Activated naive CD8-positive, alpha-beta T cell treated with anti-CD3 and anti-CD28 coated beads, Interleukin-2, amount 50 U/mL, for 16 hours (primary cell): ENCODE measurements around the gene MOBP.

Experiments
- DNase-seq: peaks from one replicate; pipeline ENCODE4 v3.0.0-alpha.2; 2020; ENCODE audit warnings: low read depth, low spot score

Gene MOBP

DNA sequence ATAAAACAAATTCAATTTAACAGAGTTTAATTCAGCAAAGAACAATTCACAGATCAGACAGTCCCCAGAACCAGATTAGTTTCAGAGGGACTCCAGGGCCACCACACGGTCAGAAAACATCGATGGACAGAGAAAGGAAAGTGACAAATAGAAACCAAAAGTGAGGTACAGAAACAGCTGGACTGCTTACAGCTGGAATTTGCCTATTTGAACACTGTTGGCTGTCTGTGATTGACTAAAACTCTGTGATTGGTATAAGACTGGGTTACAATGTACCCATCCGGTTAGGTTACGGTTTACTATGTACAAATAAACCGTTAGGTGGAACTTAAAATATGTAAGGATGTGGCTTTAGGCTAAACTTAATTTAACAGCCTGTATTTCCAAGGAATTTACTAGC lies 30.3 kb downstream of the MOBP start:
- DNase-seq = no peak

DNA sequence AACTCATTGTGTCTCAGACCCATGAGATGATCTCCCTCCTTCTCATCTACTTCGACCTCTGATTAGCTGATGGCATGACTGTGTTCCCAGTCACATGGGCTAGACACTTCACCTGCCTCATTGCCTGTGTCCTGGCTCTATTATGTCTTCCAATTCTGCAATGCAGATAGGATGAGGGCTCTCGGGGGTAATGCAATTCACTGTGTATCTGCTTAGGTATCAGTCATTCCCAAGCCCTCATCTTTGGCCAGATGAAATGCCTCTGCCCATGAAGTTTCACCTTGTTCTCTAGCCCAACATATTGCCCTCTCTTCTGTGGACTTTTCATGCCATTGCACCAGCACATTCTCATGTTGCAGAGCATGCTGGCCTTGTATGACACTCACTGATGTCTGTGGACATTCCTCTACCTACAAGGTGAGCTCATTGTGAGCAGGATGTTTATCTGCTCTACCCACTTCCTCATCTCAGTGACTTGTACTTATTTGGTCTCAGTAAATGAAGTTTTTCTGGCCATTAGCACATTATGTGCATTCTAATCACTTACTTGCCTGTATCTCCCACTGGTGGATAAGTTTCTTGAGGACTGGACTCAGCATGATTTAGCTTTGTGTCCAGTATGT lies 32.3 kb downstream of the MOBP start:
- DNase-seq = no peak

DNA sequence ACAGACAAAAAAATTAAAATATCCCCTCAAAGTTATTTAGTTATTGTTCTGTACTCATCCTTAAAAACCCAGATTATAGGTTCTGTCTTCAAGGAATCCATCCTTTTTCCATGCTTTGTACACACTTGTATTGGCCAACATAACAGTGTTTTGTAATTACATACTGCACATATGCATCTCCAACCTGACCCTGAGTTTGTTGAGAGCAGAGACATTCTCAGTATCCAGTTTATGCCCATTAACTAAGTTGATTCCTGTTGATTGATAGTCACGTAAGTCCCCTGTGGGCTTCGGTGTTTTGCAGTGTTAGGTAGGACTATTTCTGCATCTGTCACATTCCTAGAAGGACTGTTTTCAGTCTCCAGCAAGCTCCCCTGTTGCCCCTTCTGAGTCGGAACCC lies 33.6 kb downstream of the MOBP start:
- DNase-seq = no peak

DNA sequence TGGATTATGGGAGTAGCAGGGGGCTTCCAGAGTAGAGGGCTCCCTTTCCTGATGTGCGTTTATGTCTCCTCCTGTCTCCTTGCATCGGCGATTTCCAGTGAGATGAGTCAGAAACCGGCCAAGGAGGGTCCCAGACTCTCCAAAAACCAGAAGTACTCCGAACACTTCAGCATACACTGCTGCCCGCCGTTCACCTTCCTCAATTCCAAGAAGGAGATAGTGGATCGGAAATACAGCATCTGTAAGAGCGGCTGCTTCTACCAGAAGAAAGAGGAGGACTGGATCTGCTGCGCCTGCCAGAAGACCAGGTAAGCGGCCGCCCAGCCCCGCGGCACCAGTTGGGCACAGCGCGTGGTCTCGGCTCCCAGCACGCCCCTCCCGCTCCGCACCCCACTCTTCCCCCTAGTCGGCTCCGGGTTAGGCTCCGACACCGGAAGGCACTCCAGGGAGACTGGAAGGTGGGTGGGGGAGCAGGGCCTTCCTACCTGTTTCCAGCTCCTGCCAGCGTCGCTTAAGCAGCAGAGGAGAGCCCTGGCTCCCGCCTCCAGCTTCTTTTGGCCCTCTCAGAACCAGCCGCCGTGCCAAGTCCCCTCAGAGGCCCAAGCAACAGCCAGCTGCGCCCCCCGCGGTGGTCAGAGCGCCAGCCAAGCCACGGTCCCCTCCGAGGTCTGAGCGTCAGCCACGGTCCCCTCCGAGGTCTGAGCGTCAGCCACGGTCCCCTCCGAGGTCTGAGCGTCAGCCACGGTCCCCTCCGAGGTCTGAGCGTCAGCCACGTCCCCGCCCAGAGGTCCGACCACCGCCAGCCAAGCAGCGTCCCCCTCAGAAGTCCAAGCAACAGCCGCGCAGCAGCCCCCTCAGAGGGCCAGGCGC lies 34.7 kb downstream of the MOBP start:
- DNase-seq = no peak

DNA sequence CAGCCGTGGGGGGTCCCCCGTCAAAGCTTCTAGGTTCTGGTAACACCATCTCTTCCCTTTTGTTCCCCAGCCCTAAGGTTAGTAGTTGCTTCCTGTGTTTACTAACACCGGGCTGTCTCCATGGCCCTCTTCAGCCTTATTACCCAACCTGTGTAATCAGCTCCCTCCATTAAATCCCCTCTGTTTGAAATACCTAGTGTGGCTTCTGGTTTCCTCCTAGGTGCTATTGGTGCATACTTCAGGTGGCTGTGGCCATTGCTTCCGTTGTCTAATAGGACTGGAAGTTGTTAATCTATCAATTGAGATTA lies 35.3 kb downstream of the MOBP start:
- DNase-seq = no peak

DNA sequence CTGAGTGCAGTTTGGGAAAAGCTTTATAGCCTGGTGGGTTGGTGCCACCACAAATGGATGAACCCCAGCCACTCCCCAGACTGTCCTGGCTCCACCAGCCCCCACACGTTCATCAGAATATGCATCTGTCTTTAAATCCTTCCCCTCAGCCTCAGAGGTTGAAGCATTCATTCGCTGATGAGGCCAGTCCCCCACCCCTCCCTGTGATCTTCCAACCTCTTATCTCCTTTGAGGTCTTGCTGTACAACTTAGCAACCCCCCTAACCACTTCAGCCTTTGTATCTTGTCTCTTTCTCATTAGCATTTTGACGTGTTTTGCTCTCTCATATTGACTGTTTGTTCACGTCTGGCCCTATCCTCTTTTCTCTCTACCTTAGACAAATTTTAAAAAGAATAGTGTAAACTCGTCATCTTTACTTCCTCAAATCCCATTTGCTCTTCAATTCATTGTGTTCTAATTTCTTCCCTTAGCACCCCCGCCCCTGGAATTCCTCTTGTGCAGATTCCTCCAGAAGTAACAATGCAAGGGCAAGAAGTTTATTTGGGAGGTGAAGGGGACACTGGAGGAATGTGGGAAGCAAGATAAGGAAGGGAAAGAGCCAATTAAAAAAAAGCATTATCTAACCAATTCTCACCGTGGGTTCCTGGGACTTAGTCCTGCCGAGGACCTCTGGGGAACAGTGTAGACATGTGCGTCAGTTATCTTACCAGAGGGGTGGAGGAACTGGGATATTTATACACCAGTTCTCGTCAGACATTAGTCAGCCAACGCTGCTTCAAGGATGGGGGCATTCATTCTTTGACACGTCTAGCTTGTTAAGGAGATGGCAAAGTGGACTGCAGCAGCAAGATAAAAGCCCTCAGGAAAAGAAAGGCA lies 38.6 kb downstream of the MOBP start:
- no peak for DNase-seq

DNA sequence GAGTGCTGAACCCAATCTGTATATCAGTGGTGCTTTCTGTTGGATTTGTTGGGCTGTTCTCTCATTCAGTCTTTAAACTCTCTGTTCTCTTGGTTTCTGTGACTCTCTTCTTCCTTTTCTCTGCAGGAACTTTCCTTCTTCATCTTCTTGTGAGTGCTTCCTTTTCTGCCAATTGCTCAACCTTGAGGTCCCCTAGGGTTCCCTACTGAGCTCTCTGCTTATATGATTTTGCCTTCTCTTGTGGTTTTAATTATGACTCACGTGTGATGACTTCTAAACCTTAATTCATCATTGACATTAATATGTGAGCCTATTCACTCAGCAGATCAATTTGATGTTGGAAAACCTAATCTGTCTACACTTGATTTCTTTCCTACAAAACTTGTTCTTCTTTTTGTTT lies 39.4 kb downstream of the MOBP start:
- no peak for DNase-seq

DNA sequence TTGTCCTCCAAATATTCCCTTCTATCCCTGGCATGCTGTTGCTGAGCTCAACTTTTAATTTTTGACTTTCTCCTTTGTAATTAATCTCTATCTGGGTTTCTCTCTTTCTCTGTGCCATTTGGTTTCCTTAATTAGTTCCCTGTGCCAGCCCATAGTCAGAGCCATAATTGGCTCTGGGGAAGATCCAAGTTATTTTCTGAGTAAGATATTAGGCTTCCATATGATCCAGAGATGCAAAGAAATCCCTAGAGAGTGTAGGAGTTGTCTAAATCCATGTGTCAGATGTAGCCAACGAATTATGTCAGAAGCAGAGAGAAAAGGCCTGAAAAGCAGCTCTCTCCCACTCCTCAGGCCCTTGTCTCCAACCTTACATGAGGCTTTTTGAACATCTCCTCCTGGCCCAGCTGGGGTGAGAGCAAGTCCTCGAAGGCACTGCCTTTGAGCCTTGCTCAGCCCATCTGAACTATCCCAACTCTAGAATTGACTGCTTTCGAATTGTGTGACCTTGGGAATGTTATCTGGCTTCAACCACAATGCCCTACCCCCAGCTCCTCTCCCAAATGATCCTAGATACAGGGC lies 46.4 kb downstream of the MOBP start:
- no peak for DNase-seq

DNA sequence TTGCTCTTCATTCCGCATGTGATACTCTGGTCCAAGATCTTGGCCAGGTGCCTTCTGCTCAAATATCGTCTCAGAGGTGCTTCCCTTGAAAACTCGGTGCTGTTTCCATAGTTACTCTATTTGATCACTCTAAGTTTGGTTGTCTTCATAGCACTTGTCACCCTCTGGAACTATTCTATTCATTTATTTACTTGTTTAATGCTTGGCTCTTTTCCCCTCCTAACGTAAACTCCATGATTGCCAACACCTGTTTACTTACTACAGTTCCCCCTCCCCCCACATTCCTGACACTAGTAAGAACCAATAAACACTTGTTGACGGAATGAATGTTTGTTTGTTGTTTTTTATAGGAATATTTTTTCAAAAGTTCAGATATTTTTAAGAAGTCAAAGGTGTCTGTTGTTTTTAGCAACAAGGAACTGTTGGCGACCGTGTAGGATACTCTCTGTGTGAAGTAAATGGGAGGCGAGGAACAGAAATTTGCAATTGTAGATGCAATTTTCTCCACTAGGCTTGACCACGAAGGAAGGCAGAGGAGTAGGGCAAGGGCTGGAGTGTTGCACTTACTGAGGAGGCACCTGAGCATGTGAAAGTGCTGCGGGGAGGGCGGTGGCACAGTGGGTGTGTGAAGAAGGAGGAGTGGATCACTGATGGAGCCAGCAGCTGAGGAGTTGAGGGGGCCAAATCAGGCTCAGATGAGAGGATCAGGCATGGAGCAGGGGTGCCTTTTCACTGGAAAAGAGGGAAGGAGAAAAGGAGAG lies 48.4 kb downstream of the MOBP start:
- no peak for DNase-seq

DNA sequence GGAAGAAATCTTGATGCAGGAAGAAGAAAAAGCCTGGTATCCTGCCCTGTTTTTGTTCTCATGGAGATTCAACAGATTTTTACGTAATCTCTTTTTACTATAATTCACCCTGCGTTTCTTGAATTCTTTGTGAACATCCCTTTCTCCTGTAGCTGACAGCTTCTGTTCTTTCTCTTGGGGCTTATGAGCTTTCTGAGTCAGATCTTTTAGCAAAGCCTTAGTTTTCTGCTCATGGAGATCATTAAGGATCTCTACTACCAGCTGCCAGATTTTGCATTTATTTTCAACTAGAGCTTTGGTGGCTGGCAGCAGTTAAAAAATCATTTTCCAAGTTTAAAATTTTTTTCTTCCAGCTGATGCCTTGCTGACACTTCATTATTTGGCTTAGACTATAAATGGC lies 51.6 kb downstream of the MOBP start:
- DNase-seq = no peak

DNA sequence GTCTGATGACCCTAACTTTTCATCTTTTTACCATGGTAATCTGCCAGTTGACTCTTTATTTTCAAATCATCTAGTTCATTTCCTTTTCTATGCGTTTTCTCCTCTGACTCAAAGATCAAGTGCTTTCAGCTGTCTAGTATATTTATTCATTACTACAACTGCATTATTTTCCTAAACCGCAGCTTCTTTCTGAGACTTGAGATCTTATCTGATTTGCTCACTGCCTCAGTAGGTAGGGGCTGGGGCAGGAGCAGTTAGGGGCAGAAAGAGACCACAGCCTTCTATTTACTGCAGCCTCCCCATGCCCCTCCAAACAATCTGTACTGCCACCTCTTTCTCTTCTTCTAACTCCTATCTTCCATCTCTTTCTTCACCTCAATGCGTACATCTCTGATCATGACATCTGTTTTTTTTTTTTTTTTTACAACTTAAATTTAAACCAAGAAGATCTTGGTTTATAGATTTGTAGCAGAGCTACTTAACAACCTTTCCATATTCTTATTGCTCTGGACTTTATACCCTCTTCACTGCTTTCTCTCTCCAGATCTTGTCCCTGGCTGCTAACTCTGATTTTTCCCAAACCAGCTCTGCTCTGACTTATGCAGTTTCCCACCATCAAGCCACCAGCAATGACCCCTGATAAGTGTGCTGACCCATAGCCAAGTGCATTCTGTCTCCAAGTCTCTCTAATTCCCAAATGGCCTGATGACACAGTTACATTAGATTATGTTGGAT lies 52.2 kb downstream of the MOBP start:
- no peak for DNase-seq

DNA sequence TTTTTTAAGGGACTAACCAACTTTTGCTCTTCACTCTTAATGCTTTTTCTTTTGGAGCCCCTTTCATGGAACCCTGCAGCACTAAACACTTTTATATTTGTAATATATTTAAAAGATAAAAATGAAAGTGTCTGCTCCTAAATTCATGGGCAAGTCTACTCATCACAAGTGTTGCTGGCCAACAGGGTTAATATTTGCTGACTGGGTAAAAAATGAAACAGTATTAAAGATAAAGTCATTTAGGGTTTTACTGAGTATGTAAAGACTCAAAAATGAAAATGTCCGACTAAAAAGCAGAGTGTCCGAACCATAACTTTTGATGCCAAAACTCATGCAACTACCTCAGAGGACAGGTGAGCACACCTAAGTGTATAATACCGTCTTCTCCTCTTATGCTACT lies 54.0 kb downstream of the MOBP start:
- no peak for DNase-seq

DNA sequence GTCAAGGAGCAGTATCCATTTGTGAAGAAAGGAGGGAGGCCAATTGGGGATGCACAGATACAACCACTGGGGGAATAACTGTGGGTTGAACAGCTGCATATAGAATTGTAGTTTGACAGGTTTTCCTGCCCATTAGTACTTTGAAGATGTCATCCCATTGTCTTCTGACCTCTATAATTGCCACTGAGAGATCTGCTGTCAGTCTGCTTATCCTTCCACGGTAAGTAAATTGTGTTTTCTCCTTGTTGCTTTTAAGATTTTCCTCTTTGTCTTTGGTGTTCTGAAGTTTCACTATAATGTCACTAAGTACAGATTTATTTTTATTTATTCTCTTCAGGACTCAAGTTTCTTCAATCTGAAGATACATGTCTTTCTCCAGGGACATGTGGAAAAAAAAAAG lies 56.6 kb downstream of the MOBP start:
- DNase-seq = no peak

DNA sequence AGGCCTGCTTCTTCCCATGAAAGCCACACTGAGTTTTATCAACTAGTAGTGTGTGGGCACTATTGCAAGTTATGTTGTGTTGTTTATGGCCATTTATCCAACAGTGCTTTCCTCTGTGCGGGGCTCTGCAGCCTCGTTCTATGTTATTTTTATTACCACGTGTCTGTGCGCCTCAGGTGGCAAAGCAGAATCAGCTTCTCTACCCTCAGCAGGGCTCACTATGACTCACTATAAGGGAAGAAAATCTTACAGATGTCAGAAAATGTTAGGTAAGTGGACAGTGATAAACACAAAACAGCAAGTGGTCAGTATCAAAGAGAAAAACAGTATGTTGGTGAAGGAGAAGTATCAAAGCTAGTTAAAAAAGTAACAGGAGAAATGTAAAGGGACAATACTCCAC lies 61.4 kb downstream of the MOBP start:
- DNase-seq = no peak

DNA sequence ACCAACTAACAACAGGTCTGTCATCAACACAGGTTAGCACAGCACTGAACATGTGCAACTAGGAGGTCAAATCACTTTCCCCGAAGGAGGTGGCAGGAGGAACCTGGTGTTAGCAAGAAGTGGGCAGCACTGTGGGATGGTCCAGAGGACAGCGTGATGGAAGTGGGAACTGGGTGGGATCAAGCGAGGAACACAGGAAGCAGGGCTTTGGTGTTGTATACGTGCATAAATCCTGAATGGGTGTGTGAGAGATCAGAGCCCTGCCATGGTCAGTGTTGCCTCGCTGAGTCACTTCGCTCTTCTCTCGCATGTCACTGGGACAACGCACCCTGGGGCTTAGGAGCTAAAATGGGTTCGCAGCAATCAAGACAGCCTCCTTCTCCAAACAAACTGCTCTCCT lies 62.1 kb downstream of the MOBP start:
- DNase-seq = no peak

DNA sequence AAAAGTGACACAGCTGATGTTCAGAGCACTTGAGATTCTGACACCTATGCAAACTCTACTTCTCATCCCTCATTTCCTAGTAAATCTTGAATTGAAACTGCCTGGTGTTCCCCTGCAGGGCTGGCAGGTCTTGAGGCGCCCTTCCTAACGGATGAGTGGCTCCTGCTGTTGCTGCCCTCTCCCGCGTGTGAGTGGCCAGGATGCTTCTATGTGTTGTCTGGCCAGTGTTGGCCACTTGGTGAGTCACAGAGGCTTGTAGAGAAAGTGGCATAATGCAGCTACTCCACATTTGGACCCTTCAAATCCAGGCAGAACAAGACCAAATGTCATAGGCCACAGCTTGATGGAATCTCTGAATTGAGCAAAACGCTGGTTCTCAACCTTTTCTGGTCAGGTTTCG lies 63.6 kb downstream of the MOBP start:
- no peak for DNase-seq

DNA sequence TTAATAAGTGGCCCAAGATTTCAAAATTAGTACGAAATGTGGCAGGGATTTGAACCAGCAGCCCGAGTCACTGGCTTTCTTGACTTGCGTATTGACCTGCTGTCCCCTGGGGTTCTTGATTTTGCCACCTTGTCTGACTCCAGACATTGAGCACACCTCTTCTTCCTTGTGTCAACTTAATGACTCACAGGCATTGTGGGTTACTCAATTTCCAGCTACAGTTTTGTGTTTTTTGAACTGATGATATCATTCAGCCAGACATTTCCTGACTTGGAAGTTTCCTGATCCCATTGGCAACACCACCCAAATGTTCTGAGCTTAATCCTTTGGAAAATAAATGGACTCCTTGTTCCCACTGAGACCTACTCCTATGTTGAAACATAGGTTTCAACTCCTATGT lies 64.2 kb downstream of the MOBP start:
- no peak for DNase-seq

DNA sequence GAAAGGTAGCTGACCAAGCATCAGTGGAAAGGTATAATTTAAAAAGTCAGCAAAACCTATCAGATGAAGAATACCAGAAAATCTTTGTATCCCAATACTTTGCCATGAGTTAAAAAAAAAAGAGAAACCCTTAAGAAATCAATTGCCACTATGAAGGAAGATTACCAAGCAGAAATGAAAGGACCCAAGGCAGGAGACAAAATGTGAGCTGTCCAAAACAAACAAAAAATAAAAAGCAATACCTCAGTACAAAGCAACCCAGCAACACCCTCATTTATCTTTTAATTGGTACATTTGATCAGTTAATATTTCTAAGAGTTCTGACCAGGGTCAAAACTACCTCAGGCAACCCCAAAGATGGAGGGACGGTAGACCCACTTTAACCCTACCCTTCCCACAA lies 65.3 kb downstream of the MOBP start:
- DNase-seq = no peak

DNA sequence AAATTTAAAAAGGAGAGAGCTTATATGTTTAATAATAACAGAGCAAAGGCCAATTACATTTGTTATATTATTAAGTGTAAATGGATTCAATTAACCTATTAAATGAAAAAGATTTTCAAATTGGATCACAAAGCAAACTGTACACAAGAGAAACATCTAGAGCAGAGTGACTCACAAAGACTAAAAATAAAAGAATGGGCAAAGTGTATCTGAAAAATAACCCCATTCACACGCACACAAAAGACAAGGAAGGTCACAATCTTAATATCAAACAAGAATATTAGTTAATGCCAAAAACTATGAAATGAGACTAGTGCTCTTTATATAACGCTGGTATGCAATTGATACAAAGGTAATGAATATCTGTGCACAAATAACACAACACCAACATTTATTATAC lies 65.7 kb downstream of the MOBP start:
- DNase-seq = no peak

DNA sequence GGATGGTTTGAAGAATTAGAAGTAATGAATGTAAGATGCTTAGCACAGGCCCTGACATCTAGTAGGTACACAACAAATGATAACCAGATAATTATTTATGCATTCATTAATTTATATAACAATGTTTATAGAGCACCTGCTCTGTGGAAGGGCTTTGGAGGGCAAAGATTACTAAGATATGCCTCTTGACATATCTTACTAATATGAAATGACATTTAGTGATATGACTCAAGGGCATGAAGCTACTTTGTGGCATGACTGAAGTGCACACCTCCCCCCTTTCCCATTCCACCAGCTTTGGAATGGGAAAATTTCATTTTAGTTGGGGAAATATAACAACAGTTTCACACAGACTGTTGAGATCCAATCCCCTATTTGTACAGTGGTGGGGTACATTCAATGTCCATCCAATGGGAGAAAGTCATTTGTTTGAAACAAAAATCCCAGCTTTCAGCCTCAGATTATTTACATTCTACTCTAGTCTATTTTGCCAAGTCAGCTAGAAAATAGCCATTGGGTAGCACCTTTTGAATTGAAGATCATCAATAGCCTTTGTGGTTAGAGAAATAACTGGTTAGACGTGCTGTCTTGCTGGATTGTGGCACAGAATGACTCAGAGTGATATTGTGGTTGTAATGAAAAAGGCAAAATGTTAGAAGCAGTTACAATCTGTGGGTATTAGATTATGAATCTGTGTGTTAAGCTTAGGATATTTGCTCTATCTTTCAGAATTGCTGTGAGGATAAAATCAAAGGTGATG lies 72.9 kb downstream of the MOBP start:
- DNase-seq = no peak
